ENCODE data around the gene TUBGCP2.

DNA sequence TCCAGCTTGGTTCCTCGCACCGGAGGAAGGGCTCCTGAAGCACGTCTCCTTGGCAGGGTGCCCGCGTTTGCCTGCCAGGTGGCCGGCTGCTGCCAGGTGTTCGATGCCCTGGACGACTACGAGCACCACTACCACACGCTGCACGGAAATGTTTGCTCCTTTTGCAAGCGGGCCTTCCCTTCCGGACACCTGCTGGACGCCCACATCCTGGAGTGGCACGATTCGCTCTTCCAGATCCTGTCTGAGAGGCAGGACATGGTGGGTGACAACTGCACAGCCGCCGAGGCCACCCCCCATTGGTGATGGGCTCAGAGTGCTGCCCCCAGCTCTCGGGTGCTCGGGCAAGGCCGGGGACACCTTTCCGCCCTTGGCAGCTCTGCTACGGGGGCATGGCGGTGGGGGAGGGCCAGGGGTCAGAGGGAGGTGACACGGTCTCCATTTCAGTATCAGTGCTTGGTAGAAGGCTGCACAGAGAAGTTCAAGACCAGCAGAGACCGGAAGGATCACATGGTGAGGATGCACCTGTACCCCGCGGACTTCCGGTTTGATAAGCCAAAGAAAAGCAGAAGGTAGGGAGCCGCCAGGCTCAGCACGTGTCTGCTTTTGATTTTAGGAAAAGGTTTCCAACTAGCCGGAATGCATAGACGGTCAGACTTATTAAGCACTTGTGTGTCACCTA lies 1.2 kb upstream of the TUBGCP2 start:
- TF ChIP-seq, protein P1, sequence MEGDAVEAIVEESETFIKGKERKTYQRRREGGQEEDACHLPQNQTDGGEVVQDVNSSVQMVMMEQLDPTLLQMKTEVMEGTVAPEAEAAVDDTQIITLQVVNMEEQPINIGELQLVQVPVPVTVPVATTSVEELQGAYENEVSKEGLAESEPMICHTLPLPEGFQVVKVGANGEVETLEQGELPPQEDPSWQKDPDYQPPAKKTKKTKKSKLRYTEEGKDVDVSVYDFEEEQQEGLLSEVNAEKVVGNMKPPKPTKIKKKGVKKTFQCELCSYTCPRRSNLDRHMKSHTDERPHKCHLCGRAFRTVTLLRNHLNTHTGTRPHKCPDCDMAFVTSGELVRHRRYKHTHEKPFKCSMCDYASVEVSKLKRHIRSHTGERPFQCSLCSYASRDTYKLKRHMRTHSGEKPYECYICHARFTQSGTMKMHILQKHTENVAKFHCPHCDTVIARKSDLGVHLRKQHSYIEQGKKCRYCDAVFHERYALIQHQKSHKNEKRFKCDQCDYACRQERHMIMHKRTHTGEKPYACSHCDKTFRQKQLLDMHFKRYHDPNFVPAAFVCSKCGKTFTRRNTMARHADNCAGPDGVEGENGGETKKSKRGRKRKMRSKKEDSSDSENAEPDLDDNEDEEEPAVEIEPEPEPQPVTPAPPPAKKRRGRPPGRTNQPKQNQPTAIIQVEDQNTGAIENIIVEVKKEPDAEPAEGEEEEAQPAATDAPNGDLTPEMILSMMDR (conservative IDR thresholded peaks at IDR 0.05; ENCODE audit: low read depth, low read length) = no peak
- TF ChIP-seq EZH2 (IDR thresholded peaks at IDR 0.05; ENCODE audit: borderline replicate concordance, low read depth, low read length, poor library complexity, severe bottlenecking) = no peak

Measured in A673 (cell line).